Measurements from ENCODE around the gene ASB1.

The ASB1 gene

DNA sequence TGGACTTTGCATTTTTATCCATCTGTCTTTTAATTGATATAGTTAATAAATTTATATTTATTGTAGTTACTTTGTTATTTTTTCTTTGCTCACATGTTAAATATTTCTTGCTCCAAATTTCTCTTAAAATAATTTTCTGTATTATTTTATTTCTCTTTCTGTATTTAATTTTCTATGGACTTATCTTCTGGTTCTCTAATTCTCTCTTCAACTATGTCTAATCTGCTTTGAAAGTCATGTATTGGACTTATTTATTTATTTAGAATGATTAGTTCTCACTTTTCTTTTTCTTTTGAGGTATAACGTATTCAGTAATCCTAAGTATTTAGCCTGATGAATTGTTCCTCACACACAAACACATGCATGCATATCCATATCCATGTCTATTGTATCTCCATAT, 53.1 kb downstream of the ASB1 start:
- ATAC-seq: no peak
- H3K27ac Mint-ChIP-seq: no peak overlapping the region
- H3K4me1 Mint-ChIP-seq: no peaks in the 10 kb centered on the region
- peaks cover 19% of the 10 kb centered on the region for H3K9me3 Mint-ChIP-seq
- no peaks in the 10 kb centered on the region for H3K27me3 Mint-ChIP-seq
- peaks cover 38% of the 10 kb centered on the region for H3K36me3 Mint-ChIP-seq
- no peak overlapping the region for H3K4me3 Mint-ChIP-seq

GRCh38 chr2:238483021-238483420, 56.3 kb downstream of the ASB1 start:
- Mint-ChIP-seq H3K36me3 (peaks cover 20% of the 10 kb centered on the region), H3K4me1 (no peaks in the 10 kb centered on the region), H3K27me3 (no peaks in the 10 kb centered on the region), H3K9me3 (peaks cover 12% of the 10 kb centered on the region), H3K27ac (no peak overlapping the region), H3K4me3 (no peak overlapping the region)
- ATAC-seq: no peak

DNA sequence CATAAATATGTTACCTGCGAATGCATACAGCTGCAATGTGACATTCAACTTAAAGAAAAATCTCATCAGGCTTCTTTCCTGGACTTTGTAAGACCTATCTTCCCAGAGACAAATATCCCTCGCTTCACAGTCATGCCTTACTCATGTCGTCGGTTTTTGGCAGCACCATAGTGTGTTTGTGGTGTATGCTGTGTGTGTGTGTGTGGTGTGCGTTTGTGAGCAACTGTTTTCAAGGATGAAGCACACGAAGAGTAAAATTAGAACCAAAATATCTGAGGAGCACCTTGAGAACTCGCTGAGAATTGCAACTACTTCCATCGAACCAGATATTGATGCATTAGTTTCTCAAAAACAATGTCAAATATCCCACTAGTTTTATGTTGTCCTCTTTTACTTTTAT, 56.9 kb downstream of the ASB1 start:
- Mint-ChIP-seq H3K9me3 (peaks cover 8% of the 10 kb centered on the region), H3K27ac (no peak overlapping the region), H3K36me3 (peaks cover 14% of the 10 kb centered on the region), H3K27me3 (no peaks in the 10 kb centered on the region), H3K4me3 (no peak overlapping the region), H3K4me1 (no peaks in the 10 kb centered on the region)
- no peak for ATAC-seq

DNA sequence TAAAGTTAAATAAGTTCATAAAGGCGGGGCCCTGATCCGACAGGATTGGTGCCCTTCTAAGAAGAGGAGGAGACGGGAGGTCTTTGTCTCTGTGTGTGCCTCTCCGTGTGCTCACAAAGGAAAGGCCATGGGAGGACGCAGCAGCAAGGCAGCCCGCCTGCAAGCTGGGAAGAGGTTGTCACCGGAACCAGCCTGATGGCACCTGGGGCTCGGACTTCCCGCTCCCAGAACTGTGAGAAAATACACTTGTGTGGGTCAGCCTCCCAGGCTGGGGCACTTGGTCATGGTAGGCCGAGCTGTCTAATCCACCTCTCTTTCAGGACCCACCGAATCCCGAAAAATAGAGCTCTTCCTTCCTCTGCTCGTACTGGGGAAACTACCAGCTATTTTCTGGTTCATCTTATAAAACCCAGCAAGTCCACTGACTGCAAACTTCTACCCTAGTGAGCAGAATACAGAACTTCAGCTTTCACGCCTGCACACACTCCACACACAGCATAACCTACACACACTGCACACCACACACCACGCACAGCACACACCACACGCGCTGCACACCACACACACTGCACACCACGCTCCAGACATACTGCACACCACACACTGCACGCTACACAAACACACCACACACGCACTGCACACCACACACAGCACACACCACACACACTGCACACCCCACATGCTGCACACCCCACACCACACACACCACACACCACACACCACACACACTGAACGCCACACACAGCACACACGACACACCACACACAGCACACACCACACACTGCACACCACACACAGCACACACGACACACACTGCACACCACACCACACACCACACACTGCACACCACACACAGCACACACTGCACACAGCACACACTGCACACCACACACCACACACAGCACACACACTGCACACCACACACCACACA, 58.1 kb downstream of the ASB1 start:
- Mint-ChIP-seq H3K27ac (no peak overlapping the region), H3K27me3 (no peaks in the 10 kb centered on the region), H3K9me3 (peaks cover 8% of the 10 kb centered on the region)

GRCh38 chr2:238486123-238486848, 59.6 kb downstream of the ASB1 start:
- no peaks in the 10 kb centered on the region for H3K9me3 Mint-ChIP-seq
- ATAC-seq: no peak
- H3K4me1 Mint-ChIP-seq: no peaks in the 10 kb centered on the region
- peaks cover 7% of the 10 kb centered on the region for H3K27me3 Mint-ChIP-seq
- no peak overlapping the region for H3K4me3 Mint-ChIP-seq
- no peaks in the 10 kb centered on the region for H3K36me3 Mint-ChIP-seq
- H3K27ac Mint-ChIP-seq: no peak overlapping the region

More for the DNA sequence above, 58.1 kb downstream of the ASB1 start:
- H3K4me1 Mint-ChIP-seq: no peaks in the 10 kb centered on the region
- H3K36me3 Mint-ChIP-seq: peaks cover 5% of the 10 kb centered on the region
- no peak for ATAC-seq
- H3K4me3 Mint-ChIP-seq: no peak overlapping the region

GRCh38 chr2:238487134-238487533, 60.4 kb downstream of the ASB1 start:
- Mint-ChIP-seq H3K27ac (no peak overlapping the region), H3K4me3 (no peak overlapping the region), H3K27me3 (peaks cover 15% of the 10 kb centered on the region), H3K4me1 (no peaks in the 10 kb centered on the region), H3K9me3 (no peaks in the 10 kb centered on the region), H3K36me3 (no peaks in the 10 kb centered on the region)
- ATAC-seq: no peak

- H3K36me3 Mint-ChIP-seq: no peaks in the 10 kb centered on the region
- H3K4me1 Mint-ChIP-seq: no peaks in the 10 kb centered on the region
- H3K9me3 Mint-ChIP-seq: no peaks in the 10 kb centered on the region
- no peak for ATAC-seq
- H3K4me3 Mint-ChIP-seq: no peak overlapping the region
- peaks cover 18% of the 10 kb centered on the region for H3K27me3 Mint-ChIP-seq
- H3K27ac Mint-ChIP-seq: no peak overlapping the region
These were observed 61.1 kb downstream of the ASB1 start for GRCh38 chr2:238487652-238488346.

GRCh38 chr2:238488347-238488826, 61.7 kb downstream of the ASB1 start:
- Mint-ChIP-seq H3K9me3 (no peaks in the 10 kb centered on the region), H3K4me3 (no peak overlapping the region), H3K27ac (no peak overlapping the region), H3K36me3 (no peaks in the 10 kb centered on the region), H3K4me1 (peaks cover 2% of the 10 kb centered on the region), H3K27me3 (peaks cover 18% of the 10 kb centered on the region)
- no peak for ATAC-seq

GRCh38 chr2:238489431-238489830, 62.7 kb downstream of the ASB1 start:
- H3K4me3 Mint-ChIP-seq: no peak overlapping the region

DNA sequence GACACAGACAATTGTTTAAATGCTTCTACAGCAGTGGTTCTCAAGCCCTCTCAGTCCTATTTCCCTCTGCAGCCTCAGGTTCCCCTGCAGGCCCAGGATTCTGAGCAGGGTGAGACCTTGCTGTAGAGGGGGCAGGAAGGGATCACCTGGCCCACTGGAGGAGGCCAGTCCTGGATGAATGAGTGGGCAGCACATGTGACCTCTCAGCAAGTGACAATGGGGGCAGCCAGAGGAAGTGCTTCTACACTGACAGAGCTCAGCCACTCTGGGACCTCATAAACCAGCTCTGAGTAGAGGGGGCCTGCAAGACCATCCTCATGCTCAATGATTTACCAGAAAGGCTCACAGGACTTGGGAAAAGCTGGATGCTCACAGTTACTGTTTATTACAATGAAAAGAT, 63.2 kb downstream of the ASB1 start:
- Mint-ChIP-seq H3K27ac (no peak overlapping the region), H3K9me3 (no peaks in the 10 kb centered on the region), H3K4me3 (no peak overlapping the region), H3K36me3 (no peaks in the 10 kb centered on the region), H3K4me1 (peaks cover 17% of the 10 kb centered on the region), H3K27me3 (peaks cover 18% of the 10 kb centered on the region)
- ATAC-seq: no peak

More at GRCh38 chr2:238489431-238489830, 62.7 kb downstream of the ASB1 start:
- Mint-ChIP-seq H3K4me1 (peaks cover 12% of the 10 kb centered on the region), H3K9me3 (no peaks in the 10 kb centered on the region), H3K27me3 (peaks cover 18% of the 10 kb centered on the region), H3K36me3 (no peaks in the 10 kb centered on the region), H3K27ac (no peak overlapping the region)
- ATAC-seq: no peak

GRCh38 chr2:238492840-238493239, 66.1 kb downstream of the ASB1 start:
- Mint-ChIP-seq H3K27ac (no peak overlapping the region), H3K4me3 (no peak overlapping the region), H3K27me3 (peaks cover 18% of the 10 kb centered on the region), H3K9me3 (no peaks in the 10 kb centered on the region), H3K4me1 (peaks cover 22% of the 10 kb centered on the region), H3K36me3 (no peaks in the 10 kb centered on the region)
- no peak for ATAC-seq

DNA sequence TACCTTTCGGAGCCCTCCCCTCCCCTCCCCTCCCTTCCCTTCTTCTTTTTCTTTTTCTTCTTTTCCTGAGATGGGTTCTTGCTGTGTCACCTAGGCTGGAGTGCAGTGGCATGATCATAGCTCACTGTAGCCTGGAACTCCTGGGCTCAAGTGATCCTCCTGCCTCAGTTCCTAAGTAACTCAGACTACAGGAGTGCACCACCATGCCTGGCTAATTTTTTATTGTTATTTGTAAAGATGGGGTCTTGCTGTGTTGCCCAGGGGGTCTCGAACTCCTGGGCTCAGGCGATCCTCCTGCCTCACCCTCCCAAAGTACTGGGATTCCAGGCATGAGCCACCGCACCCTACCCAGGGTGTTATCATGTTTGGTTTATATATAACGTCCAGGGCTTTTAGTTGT, 66.7 kb downstream of the ASB1 start:
- no peaks in the 10 kb centered on the region for H3K36me3 Mint-ChIP-seq
- peaks cover 18% of the 10 kb centered on the region for H3K27me3 Mint-ChIP-seq
- H3K4me3 Mint-ChIP-seq: no peak overlapping the region
- H3K9me3 Mint-ChIP-seq: no peaks in the 10 kb centered on the region
- H3K4me1 Mint-ChIP-seq: peaks cover 22% of the 10 kb centered on the region
- ATAC-seq: no peak
- no peak overlapping the region for H3K27ac Mint-ChIP-seq

- H3K36me3 Mint-ChIP-seq: no peaks in the 10 kb centered on the region
- H3K4me1 Mint-ChIP-seq: peaks cover 22% of the 10 kb centered on the region
- peak overlapping the region; percentile 42 for H3K4me3 Mint-ChIP-seq
- ATAC-seq: peak; percentile 71
- peaks cover 18% of the 10 kb centered on the region for H3K27me3 Mint-ChIP-seq
- H3K9me3 Mint-ChIP-seq: no peaks in the 10 kb centered on the region
- H3K27ac Mint-ChIP-seq: peak overlapping the region; percentile 20
These were observed 67.3 kb downstream of the ASB1 start for GRCh38 chr2:238493880-238494572.

DNA sequence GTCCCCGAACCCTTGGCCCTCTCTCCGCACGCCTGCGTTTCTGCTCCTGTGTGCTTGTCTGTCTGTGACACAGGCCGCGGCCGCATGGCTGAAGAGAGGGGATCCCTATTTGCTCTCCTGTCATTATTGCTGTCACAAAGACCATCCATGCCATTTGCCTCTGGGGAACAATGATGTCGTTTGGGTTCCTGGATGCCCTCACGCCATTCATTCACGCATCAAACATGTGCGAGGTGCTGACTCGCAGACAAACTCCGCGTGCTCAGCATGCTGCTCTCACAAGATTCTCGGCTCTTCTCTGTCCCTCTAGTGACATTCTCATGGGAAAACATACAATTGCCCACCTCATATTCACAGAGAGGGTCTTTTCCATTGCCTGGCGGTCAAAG, 67.8 kb downstream of the ASB1 start:
- H3K27me3 Mint-ChIP-seq: peaks cover 18% of the 10 kb centered on the region
- H3K36me3 Mint-ChIP-seq: no peaks in the 10 kb centered on the region
- H3K9me3 Mint-ChIP-seq: no peaks in the 10 kb centered on the region
- H3K4me3 Mint-ChIP-seq: peak overlapping the region; percentile 42
- ATAC-seq: no peak
- H3K27ac Mint-ChIP-seq: peak overlapping the region; percentile 20
- peaks cover 22% of the 10 kb centered on the region for H3K4me1 Mint-ChIP-seq

- H3K27me3 Mint-ChIP-seq: peaks cover 18% of the 10 kb centered on the region
- peaks cover 22% of the 10 kb centered on the region for H3K4me1 Mint-ChIP-seq
- H3K9me3 Mint-ChIP-seq: no peaks in the 10 kb centered on the region
- no peak overlapping the region for H3K4me3 Mint-ChIP-seq
- H3K36me3 Mint-ChIP-seq: no peaks in the 10 kb centered on the region
- no peak overlapping the region for H3K27ac Mint-ChIP-seq
- ATAC-seq: no peak
These were observed 68.7 kb downstream of the ASB1 start for GRCh38 chr2:238495422-238495821.

All from stimulated activated memory B cell treated with anti-CD40 and anti-IgM and Interleukin-4, amounts not matched to agents 10 μg/mL and 1 μg/mL and 100 μg/mL, for 72 hours (primary cell).